Activated T-cell treated with anti-CD3 and anti-CD28 coated beads, Interleukin-2, amount 50 U/mL, for 4 hours (primary cell): ENCODE data around the gene NISCH. TPM values are rescaled to one million over a fixed set of nuclear protein-coding genes. Genes with fewer than 3 reads are reported as not detected.

ENCODE experiments used
- ATAC-seq, 2 donors: fragments of 200-7000 bp; cut with Tn5 transposase; one replicate each; pipeline ENCODE4 v1.10.0; 2021
- DNase-seq: peaks from one replicate; pipeline ENCODE4 v3.0.0-alpha.2; 2020
- H3K27me3 Mint-ChIP-seq: one replicate; pipeline ENCODE4 v1.8.0; 2021; ENCODE audit warnings: low read depth, mixed read lengths
- H3K36me3 Mint-ChIP-seq: one replicate; pipeline ENCODE4 v1.8.0; 2022; ENCODE audit warnings: mixed read lengths; ENCODE audit not compliant: insufficient read depth
- H3K4me1 Mint-ChIP-seq: one replicate; pipeline ENCODE4 v1.8.0; 2021; ENCODE audit warnings: low read depth, mixed read lengths
- H3K4me3 Mint-ChIP-seq: one replicate; pipeline ENCODE4 v1.8.0; 2021; ENCODE audit warnings: mild to moderate bottlenecking, moderate library complexity, mixed read lengths
- H3K9me3 Mint-ChIP-seq: one replicate; pipeline ENCODE4 v1.8.0; 2021; ENCODE audit warnings: mixed read lengths
- total RNA-seq, 3 donors: library from RNA; stranded (reverse); gene quantifications; one replicate each; pipeline ENCODE4 v1.2.1, GENCODE V29; 2021

The NISCH gene
- total RNA-seq, 3 donors from 2014 or later, result 60.2 to 69.1 (median 67.9) TPM

DNA sequence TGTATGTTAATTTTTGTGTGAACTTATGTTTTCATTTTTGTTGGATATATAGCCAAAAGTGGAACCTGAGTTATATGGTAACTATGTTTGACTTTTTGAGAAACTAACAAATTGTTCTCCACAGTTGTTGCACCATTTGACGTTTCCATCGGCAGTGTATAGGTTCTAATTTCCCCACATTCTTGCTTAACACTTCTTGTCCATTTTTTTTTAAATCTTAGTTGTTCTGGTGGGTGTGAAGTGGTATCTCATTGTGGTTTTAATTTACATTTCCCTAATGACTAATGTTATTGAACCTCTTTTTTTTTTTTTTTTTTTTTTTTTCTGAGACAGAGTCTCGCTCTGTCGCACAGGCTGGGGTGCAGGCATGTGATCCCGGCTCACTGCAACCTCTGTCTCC, 8.0 kb downstream of the NISCH start:
- H3K4me1 Mint-ChIP-seq, result peaks cover 9% of the 10 kb centered on the region
- H3K27me3 Mint-ChIP-seq, result no peaks in the 10 kb centered on the region
- peaks cover 11% of the 10 kb centered on the region for H3K36me3 Mint-ChIP-seq
- no peak for ATAC-seq
- DNase-seq, result no peak
- H3K4me3 Mint-ChIP-seq, result no peak overlapping the region
- no peaks in the 10 kb centered on the region for H3K9me3 Mint-ChIP-seq

DNA sequence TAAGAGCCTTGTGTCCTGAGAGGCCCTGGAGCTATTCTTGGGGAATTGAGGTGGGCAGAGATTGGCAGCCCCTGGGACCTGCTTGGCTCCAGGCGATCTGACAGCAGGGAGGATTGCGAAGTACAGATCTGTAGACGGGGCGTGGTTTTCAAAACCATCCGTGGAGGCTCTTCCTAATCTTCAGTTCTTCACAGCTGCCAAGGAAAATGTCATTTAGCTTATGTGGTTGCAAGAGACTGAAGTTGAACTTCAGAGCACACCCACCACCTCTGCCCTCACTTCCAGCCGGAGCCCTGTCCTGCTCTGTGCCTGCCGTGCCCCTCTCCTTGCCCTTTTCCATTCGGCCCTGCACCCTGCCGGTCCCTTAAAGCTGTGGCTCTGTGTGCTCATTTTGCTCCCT, 12.9 kb downstream of the NISCH start:
- DNase-seq (no peak), ATAC-seq (no peak)
- Mint-ChIP-seq H3K4me3 (no peak overlapping the region), H3K36me3 (peaks cover 13% of the 10 kb centered on the region), H3K9me3 (no peaks in the 10 kb centered on the region), H3K27me3 (no peaks in the 10 kb centered on the region), H3K4me1 (peaks cover 3% of the 10 kb centered on the region)

DNA sequence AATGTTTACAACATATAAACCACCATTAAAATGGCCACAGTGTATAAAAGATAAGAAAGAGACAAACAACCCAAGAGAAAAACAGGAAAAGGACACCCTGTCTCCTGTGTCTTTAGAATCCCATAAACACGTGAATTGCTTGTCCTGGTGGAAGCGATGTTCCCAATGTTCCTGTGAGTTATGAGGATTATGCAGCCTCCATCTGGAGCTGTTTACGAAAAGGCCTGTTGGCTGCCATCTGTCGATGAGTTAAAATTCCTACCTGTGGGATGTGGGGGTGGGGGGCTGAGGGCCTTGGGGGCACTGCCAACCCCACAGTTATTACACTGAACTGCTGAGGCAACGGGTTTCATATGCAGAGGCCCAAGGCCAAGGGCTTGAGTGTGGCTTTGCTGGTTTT, 13.6 kb downstream of the NISCH start:
- ATAC-seq (no peak), DNase-seq (no peak)
- no peaks in the 10 kb centered on the region for H3K27me3 Mint-ChIP-seq
- H3K4me1 Mint-ChIP-seq, result peaks cover 1% of the 10 kb centered on the region
- no peak overlapping the region for H3K4me3 Mint-ChIP-seq
- H3K36me3 Mint-ChIP-seq, result peaks cover 15% of the 10 kb centered on the region
- H3K9me3 Mint-ChIP-seq, result no peaks in the 10 kb centered on the region

DNA sequence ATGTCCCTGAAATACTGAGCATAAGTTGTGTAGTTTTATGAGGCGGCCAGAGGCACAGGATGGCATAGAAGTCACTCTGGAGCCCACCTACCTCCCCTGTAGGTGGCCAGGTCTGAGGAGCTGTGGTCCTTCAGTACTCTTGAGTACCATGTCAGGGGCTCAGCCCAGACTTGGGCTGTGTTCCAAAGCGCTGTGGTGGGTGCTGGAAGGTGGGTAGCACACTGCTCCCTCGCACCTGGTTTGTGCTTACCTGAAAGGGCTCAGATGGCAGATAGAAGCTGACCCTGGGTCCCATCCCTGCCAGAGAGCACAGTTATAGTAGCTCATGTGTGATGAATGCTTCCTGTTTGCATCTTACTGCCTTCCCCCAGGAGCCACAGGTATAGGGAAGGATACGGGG, 15.5 kb downstream of the NISCH start:
- Mint-ChIP-seq H3K4me3 (no peak overlapping the region), H3K4me1 (no peaks in the 10 kb centered on the region), H3K27me3 (no peaks in the 10 kb centered on the region), H3K36me3 (peaks cover 18% of the 10 kb centered on the region), H3K9me3 (no peaks in the 10 kb centered on the region)
- ATAC-seq, result no peak
- no peak for DNase-seq

DNA sequence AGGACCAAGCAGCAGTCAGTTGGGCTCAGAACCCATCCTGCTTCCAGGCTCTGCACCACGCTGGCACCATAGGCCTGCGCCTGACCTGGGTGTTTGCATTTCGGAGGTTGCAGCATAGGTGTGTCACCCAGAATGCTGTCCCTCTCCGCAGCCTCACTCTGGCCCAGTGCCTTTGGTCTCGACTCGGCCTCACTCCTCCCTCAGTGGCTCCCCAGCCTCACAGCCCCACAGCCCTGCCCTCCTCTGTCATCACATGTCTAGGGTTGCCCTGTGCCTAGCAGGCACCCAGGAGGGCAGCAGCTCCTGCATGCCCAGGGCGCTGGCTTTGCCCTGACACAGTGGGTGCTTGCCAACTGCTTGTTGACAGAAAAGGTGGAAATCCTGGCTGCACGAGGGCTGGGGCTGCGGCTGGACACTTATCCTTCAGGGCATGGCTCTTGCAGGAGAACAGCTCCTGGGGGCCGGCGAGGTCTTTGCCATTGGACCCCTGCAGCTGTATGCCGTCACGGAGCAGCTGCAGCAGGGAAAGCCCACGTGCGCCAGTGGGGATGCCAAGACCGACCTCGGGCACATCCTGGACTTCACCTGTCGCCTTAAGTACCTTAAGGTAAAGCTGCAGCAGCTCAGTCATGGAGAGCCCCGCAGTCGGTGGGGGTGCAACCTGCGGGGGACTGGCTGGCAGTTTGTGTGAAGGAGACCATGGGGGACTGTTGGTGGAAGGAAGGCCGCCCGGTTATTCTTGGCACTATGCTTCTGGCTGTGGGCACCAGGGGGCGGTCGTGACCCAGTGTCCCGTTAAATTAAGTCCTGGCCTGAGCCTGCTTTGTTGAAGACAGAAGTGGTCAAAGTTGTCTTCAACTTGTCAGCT, 16.2 kb downstream of the NISCH start:
- Mint-ChIP-seq H3K4me3 (no peak overlapping the region), H3K27me3 (no peaks in the 10 kb centered on the region), H3K36me3 (peaks cover 18% of the 10 kb centered on the region), H3K4me1 (no peaks in the 10 kb centered on the region), H3K9me3 (no peaks in the 10 kb centered on the region)
- DNase-seq, result no peak
- peak in 1 of 2 donors; percentile 62 for ATAC-seq

DNA sequence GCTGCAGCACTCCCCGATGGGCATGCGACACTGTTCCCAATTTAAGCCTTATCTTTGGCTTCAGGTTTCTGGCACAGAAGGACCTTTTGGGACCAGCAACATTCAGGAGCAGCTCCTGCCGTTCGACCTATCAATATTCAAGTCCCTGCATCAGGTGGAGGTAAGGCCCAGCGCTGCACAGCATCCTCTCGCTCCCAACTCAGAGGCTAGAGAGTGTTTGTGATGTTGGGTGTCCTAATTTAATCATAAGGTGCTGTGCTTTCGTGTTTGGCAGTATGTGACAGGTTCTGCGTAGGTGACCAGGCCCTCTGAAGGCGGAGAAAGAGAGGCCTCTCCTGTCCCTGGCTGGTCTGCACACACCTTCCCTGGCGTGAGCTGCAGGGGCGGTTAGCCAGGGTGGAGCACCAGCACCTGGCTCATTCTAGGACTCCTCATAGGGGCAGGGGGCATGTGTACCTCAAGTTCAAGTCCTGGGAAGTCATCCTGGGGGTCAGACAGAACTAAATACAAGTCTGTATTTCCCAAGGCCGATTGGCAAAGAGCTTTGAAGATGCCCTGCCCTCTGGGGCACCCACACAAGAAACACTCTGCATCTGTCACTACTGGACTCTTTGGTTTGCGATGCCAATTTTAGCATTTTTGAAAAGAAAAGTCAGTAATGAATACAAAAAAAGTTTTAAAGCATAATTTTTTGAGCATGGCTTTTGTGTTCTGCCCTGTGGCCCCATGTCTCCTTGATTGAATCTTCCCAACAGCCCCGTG, 17.0 kb downstream of the NISCH start:
- ATAC-seq, result no peak
- DNase-seq, result no peak
- Mint-ChIP-seq H3K4me1 (no peaks in the 10 kb centered on the region), H3K4me3 (no peak overlapping the region), H3K27me3 (no peaks in the 10 kb centered on the region), H3K9me3 (no peaks in the 10 kb centered on the region), H3K36me3 (peaks cover 18% of the 10 kb centered on the region)

DNA sequence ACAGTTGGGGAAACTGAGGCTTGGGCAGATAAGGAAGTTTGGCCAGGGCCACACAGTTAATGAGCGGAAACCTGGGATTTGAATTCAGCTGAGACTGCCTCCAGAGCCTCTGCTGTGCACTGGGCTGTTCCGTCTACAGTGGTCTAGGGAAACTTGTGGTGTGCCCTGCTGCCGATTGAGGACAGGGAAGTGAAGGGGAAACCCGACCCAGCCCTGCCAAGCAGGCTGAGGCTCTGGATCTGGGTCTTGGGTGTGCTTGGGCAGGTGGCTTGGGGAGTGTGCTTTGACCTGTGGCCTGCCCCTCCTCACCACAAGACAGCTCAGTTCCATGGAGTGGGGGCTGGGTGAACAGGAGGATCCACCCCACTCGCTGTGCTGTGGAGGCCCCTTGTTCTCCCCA, 17.6 kb downstream of the NISCH start:
- ATAC-seq (no peak), DNase-seq (no peak)
- H3K36me3 Mint-ChIP-seq, result peaks cover 19% of the 10 kb centered on the region
- no peak overlapping the region for H3K4me3 Mint-ChIP-seq
- no peaks in the 10 kb centered on the region for H3K27me3 Mint-ChIP-seq
- no peaks in the 10 kb centered on the region for H3K9me3 Mint-ChIP-seq
- H3K4me1 Mint-ChIP-seq, result no peaks in the 10 kb centered on the region

DNA sequence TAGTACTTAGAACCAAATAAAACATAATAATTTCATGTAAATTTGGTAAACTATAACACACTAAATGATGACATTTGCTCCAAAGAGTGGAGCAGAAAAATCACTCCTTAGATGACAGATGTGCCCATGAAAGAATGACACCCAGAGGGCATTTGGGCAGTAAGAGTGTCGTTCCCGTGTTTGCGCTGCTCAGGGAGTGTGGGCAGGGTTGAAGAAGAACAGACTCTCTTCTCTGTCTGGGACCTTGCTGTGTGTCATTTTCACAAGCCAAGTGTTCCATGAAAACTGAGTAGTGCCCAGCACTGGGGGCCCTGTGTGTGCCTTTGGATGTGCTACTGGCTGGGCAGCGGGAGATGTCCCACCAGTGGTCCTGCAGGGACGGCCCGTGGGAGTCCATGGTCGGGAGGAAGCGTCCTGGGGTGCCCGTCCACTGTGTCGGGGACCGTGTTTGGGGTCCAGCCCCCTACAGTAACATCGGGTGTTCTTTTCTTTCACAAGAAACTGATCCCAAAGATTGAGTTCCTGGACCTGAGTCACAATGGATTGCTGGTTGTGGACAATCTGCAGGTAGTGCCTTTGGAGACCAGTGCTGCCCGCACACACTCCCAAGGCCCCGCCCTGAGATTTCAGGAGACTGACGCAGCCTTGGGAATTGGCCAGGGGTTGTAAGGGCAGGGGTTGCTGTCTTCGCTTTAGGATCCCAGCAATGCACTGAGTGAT, 21.8 kb downstream of the NISCH start:
- no peak for DNase-seq
- no peaks in the 10 kb centered on the region for H3K4me1 Mint-ChIP-seq
- no peak for ATAC-seq
- H3K36me3 Mint-ChIP-seq, result peaks cover 22% of the 10 kb centered on the region
- H3K9me3 Mint-ChIP-seq, result no peaks in the 10 kb centered on the region
- H3K4me3 Mint-ChIP-seq, result no peak overlapping the region
- no peaks in the 10 kb centered on the region for H3K27me3 Mint-ChIP-seq

DNA sequence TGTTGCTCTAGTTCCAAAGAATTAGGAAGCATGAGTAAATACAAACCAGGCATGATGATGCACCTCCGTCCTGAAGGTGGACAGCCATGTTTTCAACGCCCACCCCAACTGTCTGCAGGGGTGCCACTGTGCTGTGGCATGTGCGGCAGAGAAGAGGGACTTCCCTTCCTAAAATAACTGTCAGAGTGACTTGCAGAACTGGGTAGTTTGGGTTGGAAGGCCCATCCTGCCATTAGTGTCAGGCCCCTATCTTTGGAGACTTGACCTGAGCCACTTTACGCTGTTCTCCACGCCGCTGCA, 22.3 kb downstream of the NISCH start:
- no peak overlapping the region for H3K4me3 Mint-ChIP-seq
- DNase-seq, result no peak
- H3K36me3 Mint-ChIP-seq, result peaks cover 20% of the 10 kb centered on the region
- ATAC-seq, result no peak
- no peaks in the 10 kb centered on the region for H3K27me3 Mint-ChIP-seq
- H3K4me1 Mint-ChIP-seq, result no peaks in the 10 kb centered on the region
- no peaks in the 10 kb centered on the region for H3K9me3 Mint-ChIP-seq

DNA sequence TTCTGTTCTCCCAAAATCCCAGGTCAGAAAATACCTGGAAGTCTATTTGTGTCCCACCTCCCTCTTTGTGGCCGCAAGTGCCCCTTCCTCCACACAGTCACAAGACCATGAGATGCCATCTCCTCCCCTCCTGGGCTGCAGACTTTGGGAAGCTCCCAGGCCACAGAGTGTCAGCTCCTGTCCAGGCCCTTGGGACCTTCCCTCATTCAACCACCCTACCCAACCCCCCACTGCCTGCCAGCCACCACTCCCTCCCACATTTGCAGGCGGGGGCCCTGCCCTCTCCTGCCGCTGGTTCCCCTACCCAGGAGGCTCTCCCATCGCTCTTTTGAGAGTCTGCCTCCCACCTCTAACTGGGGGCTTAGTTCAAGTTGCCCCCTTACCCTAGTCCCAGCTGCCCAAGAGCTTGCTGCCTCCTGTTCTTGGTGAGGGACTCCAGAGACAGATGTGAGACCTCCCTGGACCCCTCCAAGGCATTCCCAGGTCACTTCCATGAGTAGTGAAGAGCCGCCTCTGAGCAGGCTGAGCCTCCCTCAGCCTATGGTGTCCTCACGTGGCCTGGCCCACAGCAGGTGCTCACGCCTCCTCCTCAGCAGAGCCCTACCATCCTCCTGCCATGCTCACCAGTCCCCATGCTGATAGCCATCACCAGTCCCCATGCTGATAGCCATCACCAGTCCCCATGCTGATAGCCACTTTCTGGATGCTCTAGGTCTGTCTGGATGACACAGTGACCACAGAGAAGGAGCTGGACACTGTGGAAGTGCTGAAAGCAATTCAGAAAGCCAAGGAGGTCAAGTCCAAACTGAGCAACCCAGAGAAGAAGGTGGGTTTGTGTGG, 23.9 kb downstream of the NISCH start:
- no peaks in the 10 kb centered on the region for H3K4me1 Mint-ChIP-seq

DNA sequence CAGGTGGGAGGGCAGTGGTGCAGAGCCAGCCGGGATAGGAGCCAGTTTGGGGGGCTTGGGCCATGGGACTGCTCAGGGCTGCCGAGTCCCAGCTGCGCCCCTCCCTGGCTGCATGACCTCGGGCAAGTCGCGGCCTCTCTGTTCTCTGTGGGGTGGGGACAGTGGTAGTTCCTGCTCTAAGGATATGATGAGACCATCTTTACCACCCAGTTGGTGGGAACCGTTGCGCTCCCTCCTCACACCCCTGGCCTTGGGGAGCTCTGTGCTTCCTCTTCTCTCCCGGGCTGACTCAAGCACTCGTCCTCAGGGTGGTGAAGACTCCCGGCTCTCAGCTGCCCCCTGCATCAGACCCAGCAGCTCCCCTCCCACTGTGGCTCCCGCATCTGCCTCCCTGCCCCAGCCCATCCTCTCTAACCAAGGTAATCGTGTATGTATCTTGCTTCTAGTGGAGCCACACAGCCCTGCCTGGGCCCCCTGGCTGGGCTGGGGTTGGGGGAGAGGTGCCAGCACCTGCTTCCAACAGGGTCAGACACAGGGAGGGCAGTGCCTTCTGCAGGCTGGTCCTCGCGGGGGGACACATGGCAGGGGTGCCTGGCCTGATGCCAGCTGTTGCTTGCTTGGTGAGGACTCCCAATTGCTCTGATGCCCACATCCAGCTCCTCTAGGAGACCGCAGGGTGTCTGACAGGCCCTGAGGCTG, 24.6 kb downstream of the NISCH start:
- no peak overlapping the region for H3K4me3 Mint-ChIP-seq
- ATAC-seq (no peak), DNase-seq (no peak)
- no peaks in the 10 kb centered on the region for H3K9me3 Mint-ChIP-seq
- H3K27me3 Mint-ChIP-seq, result no peaks in the 10 kb centered on the region
- H3K4me1 Mint-ChIP-seq, result no peaks in the 10 kb centered on the region
- peaks cover 18% of the 10 kb centered on the region for H3K36me3 Mint-ChIP-seq

More for the DNA sequence above, 23.9 kb downstream of the NISCH start:
- Mint-ChIP-seq H3K4me3 (no peak overlapping the region), H3K27me3 (no peaks in the 10 kb centered on the region), H3K36me3 (peaks cover 16% of the 10 kb centered on the region), H3K9me3 (no peaks in the 10 kb centered on the region)
- DNase-seq (no peak), ATAC-seq (no peak)

DNA sequence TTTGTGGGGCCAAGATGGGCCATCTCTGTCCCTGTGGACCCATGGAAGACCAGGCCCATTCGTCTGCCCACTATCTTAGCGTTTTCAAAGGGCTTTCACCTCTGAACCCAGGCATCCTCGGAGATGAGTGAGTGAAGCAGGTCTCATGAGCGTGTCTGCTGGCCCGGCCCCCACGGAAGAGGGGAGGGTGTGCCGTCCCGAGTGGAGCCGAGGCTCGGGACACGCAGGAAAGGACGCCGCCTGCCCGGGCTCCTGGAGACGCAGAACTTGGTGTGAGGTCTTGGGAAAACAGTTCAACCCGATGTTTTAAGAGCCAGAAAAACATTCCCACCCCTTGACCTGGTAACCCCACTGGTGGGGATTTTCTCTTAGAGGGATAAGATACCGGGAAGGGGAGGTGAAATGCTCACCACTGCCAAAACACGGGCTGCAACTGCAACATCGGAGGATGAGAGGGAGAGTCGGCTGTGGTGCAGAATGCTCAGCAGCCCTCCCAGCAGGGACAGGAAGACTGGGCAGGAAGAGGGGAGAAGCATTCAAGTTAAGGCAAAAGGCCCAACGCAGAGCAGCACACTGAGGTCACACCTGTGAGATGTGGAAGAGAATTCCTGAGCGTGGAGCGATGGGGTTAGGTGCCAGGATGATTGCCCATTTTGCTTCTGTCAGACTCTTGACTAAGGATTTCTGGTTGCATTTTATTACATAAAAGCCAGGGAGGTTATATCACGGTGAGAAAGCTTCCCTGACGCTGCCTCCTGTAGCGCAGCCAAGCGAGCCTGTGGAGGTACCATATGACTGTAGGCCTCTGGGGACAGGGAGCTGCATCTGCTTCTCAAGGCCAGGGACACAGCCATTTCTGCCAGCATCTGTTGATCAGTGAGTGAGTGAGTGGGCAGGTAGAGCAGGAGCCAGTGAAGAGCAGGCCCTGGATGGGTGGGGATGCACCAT, 25.6 kb downstream of the NISCH start:
- no peak for ATAC-seq
- H3K4me1 Mint-ChIP-seq, result no peaks in the 10 kb centered on the region
- no peak for DNase-seq
- no peaks in the 10 kb centered on the region for H3K9me3 Mint-ChIP-seq
- H3K27me3 Mint-ChIP-seq, result no peaks in the 10 kb centered on the region
- H3K4me3 Mint-ChIP-seq, result no peak overlapping the region
- peaks cover 17% of the 10 kb centered on the region for H3K36me3 Mint-ChIP-seq
